HUES6 (cell line): ENCODE data around the gene BROX.
"Not testable (repeated sequence)": the region's sequence is repeated elsewhere in the genome, so short reads cannot be mapped to it uniquely, and the experiment has no call there.

Experiments used
- H3K27ac ChIP-seq: 2 replicates; pipeline ENCODE4 v1.7.0; 2013; ENCODE audit warnings: low read depth, mild to moderate bottlenecking, low read length, inconsistent platforms
- H3K27me3 ChIP-seq: 2 replicates; pipeline ENCODE4 v1.6.1; 2013; ENCODE audit warnings: low read length; ENCODE audit not compliant: control insufficient read depth, insufficient read depth
- H3K36me3 ChIP-seq: 2 replicates; pipeline ENCODE4 v1.6.1; 2013; ENCODE audit warnings: low read length; ENCODE audit not compliant: control insufficient read depth, insufficient read depth
- H3K4me1 ChIP-seq: 2 replicates; pipeline ENCODE4 v1.6.1; 2013; ENCODE audit warnings: low read length; ENCODE audit not compliant: control insufficient read depth, insufficient read depth
- H3K4me3 ChIP-seq: 2 replicates; pipeline ENCODE4 v1.5.1; 2013; ENCODE audit warnings: low read depth, low read length
- H3K9ac ChIP-seq: one replicate; pipeline ENCODE4 v1.6.1; 2013; ENCODE audit warnings: mild to moderate bottlenecking, low read length
- H3K9me3 ChIP-seq: 2 replicates; pipeline ENCODE4 v1.6.1; 2013; ENCODE audit warnings: low read depth, low read length; ENCODE audit not compliant: control insufficient read depth, insufficient read depth

The BROX gene

DNA sequence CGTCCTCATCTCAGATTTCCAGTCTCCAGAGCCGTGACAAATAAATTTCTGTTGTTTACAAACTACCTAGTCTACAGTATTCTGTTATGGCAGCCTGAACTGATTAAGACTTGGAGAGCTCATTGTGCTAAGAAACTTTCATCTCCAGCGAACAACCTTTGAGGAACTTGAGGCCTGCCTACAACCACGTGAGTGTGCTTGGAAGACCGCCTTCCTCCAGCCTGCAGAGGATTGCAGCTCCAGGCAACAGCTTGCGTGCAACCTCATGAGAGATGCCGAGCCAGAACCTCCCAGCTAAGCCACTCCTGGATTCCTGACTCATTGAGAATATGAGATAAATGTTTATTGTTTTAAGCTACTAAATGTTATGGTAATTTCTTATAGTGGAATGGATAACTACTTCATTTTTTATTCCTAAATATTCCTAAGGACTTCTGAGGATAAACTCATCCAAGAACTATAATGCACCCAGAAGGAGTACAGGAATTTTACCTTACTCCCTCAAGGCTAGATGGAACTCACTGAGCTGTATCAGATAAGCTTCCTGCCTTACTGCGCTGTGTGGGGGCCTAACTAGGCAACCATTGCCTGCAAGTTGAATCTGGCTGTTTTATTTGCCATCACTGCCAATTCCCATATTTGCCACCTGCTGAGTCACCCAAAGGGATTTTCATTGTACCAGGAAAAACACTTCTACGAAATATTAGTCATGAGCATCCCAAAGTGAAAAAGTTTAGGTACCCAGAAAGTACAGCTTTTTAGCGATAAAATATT is 42.2 kb downstream of the BROX start:
- Histone ChIP-seq H3K27me3 (no peaks in the 10 kb centered on the region), H3K36me3 (no peaks in the 10 kb centered on the region), H3K9ac (no peak overlapping the region), H3K27ac (no peak overlapping the region), H3K4me1 (no peaks in the 10 kb centered on the region), H3K9me3 (no peaks in the 10 kb centered on the region), H3K4me3 (no peak overlapping the region)

DNA sequence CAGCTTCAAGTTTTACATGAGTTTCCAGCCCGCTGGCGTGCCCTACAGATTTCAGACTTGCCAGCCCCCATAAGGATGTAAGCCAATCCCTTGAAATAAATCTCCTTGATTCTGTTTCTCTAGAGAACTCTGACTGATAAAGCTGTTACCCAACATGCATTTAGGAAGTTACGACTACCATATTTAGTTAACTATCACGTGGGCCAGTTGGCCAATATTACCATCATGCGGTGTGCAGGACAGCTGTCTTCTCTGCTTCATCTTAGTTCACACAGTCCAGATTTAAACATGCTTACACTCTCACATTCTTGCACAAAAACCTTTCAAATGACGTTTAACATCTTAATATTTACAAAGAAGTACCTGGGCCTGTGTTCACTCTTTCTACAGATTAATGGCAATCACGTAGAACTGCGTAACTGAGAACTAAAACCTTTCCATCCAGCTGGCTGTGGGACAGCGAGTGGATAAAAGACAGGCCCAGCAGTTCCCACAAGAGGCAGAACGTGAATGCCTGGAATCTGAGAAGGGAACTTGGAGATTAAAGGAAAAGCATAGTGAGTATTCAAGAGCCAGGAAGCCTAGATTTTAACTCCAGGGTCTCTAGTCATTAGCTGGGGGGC is 45.4 kb downstream of the BROX start:
- Histone ChIP-seq H3K9ac (no peak overlapping the region), H3K4me1 (no peaks in the 10 kb centered on the region), H3K4me3 (no peak overlapping the region), H3K27me3 (no peaks in the 10 kb centered on the region), H3K36me3 (no peaks in the 10 kb centered on the region), H3K9me3 (no peaks in the 10 kb centered on the region), H3K27ac (no peak overlapping the region)

DNA sequence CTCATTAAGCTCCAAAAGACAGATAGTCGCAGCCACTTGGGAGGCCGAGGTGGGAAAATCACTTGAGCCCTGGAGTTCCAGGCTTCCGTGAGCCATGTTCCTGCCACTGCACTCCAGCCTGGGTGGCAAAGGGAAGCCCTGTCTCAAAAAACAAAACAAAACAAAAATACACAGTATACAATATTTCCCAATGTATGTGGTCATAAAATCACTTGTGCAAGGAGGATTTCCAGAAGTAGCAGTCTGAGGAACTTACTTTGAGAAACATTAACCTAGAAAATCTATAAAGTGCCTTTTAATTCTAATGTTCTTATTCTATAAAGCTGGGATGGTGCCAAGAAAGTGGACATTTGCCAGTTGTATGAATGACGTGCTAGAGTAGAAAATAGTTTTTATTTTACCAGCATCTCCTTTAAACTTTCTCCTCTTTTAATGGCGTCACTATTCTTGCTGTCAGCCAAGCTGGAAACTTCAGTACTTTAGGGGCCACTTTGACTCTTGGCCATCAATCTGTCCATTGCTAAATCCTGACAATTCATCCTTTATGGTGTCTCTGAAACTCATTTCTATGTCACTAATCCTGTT is 47.2 kb downstream of the BROX start:
- no peak overlapping the region for H3K9ac ChIP-seq
- H3K4me1 ChIP-seq: no peaks in the 10 kb centered on the region
- H3K36me3 ChIP-seq: no peaks in the 10 kb centered on the region
- H3K9me3 ChIP-seq: no peaks in the 10 kb centered on the region
- no peak overlapping the region for H3K27ac ChIP-seq
- H3K27me3 ChIP-seq: no peaks in the 10 kb centered on the region
- H3K4me3 ChIP-seq: no peak overlapping the region

DNA sequence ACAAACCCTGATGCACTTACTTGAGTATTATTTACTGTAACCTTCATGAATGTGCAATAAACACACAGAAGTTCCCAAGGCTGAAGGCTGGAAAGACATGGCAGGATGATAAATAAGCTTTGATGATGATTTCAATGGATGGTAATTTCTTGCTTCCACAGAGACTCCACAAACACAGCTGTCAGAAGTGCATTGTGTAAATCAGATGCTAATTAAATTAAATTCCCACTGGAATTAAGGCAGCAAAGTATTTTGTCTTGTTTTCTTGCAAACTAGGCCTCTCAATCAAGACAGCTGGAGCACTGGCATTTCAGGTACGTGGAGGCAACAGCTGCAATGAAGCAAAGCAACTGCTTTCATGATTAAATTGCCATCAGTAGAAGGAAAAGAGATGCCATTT is 48.7 kb downstream of the BROX start:
- no peaks in the 10 kb centered on the region for H3K4me1 ChIP-seq
- no peak overlapping the region for H3K27ac ChIP-seq
- no peaks in the 10 kb centered on the region for H3K9me3 ChIP-seq
- no peak overlapping the region for H3K4me3 ChIP-seq
- no peak overlapping the region for H3K9ac ChIP-seq
- H3K36me3 ChIP-seq: no peaks in the 10 kb centered on the region
- H3K27me3 ChIP-seq: no peaks in the 10 kb centered on the region

DNA sequence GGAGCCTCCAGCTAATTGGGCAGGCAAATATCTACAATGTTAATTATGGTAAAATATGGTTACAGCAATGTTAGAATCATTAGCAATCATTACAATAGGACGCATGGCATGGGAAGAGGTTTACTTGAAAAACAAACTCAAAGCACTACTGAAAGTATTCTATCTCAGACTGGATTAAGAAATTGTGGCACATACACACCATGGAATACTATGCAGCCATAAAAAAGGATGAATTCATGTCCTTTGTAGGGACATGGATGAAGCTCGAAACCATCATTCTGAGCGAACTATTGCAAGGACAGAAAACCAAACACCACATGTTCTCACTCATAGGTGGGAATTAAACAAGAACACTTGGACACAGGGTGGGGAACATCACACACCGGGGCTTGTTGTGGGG is 49.8 kb downstream of the BROX start:
- not testable (repeated sequence) for H3K27me3 ChIP-seq, H3K9me3 ChIP-seq, H3K4me3 ChIP-seq

DNA sequence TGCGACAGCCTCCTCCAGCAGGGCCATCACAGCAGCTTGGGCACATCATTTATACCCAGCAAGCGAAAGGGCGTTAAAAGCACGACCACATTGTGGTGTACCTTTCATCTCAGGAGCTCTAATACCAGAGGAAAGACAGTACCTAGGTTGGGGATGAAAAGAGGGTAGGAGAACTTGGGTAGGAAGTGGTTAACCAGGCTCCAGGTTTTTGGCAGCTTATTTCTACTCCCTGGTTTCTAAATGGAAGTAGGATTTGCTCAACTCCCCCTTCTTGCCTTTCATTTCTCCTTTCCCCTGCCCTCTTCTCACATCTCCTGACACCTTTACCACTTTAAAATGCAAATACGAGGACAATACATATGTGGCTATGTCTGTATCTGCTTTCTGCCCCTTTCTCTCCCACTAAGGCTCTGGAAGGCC is 54.8 kb downstream of the BROX start:
- Histone ChIP-seq H3K4me1 (no peaks in the 10 kb centered on the region), H3K9ac (no peak overlapping the region), H3K27me3 (no peaks in the 10 kb centered on the region), H3K9me3 (peaks cover 25% of the 10 kb centered on the region), H3K4me3 (no peak overlapping the region), H3K36me3 (no peaks in the 10 kb centered on the region), H3K27ac (no peak overlapping the region)

More for the DNA sequence above, 49.8 kb downstream of the BROX start:
- H3K27ac ChIP-seq, H3K9ac ChIP-seq, H3K36me3 ChIP-seq, H3K4me1 ChIP-seq: not testable (repeated sequence)

DNA sequence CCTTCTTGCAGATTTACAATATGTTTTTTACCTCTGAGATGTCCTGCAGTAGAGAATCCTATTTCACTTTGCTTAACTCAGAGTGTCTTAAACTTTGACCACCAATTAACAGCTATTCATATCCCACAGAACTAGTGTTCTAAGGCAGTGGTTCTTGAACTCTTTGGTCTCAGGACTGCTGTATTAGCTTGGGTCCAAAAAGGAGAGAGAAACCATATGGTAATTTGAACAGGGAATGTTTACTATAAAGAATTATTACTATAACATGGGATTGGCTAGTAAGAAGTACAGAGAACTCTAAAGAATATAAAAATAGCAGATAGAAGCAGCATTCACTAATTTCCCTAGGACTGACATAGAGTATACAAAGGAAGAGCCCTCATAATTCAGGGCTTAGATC is 56.2 kb downstream of the BROX start:
- Histone ChIP-seq H3K9ac (no peak overlapping the region), H3K36me3 (no peaks in the 10 kb centered on the region), H3K4me3 (no peak overlapping the region), H3K4me1 (no peaks in the 10 kb centered on the region), H3K27ac (no peak overlapping the region), H3K9me3 (peaks cover 25% of the 10 kb centered on the region), H3K27me3 (no peaks in the 10 kb centered on the region)

DNA sequence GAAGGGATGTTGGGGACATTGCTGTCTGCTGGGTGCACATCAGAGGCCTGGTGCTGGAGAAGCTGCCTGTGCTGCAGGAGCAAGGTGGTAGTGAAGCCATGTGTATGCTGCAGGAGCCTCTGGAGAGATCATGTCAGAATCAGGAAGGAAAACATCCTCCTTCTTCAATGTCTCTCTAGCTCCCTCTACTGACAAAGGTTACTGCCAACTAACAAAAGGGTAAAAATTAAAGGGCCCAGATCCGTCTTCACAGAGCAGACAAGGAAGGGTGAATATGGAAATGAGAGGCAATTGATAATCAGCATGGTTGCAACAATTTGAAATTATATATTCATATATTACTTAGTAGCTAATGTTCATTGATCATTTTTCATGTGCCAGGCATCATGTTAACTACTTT is 56.8 kb downstream of the BROX start:
- Histone ChIP-seq H3K27ac (no peak overlapping the region), H3K9me3 (peaks cover 25% of the 10 kb centered on the region), H3K27me3 (no peaks in the 10 kb centered on the region), H3K36me3 (no peaks in the 10 kb centered on the region), H3K9ac (no peak overlapping the region), H3K4me3 (no peak overlapping the region), H3K4me1 (no peaks in the 10 kb centered on the region)

DNA sequence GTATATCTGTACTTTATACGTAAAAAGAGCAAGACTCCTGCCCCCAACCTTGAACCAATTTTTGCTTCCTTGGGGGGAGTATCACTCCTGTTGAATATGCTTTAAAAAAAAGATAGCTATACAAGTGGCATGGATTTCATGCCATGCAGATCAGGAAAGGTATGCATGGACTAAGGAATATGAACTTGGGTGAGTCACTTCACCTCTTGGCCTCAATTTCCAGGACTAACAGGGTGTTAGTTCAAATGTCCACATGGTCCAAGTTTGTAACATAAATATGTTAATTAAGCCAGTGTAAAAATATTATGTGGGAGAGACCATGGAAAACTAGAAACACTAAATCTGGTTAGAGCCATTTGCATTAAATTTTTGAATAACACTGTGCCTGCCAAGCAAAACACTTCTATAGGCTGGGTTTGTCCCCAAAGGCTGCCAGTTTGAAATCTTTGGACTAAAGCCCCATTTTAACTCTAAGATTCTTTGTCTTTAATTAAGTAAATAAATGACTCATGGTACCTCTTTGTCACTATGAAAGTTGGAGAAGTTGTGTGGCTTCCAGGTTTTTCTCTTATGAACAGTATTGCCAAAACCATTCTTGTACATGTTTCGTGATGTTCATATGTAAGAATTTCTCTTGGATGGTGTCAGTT is 57.7 kb downstream of the BROX start:
- Histone ChIP-seq H3K36me3 (no peaks in the 10 kb centered on the region), H3K27ac (no peak overlapping the region), H3K4me3 (no peak overlapping the region), H3K27me3 (no peaks in the 10 kb centered on the region), H3K9me3 (peaks cover 25% of the 10 kb centered on the region), H3K9ac (no peak overlapping the region), H3K4me1 (no peaks in the 10 kb centered on the region)

DNA sequence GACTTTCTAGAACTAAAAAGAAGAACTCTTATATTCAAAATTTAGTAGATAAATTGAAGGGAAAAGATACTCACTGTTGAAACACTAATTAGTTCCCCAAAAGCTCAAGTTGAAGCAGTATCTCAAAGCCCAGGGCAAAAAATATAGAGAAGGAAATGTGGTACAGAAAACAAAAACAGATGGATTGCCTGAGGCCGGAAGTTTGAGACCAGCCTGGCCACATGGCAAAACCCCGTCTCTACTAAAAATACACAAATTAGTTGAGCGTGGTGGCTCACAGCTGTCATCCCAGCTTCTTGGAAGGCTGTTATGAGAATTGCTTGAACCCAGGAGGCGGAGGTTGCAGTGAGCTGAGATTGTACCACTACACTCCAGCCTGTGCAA is 60.6 kb downstream of the BROX start:
- H3K4me3 ChIP-seq: no peak overlapping the region
- no peak overlapping the region for H3K27ac ChIP-seq
- no peaks in the 10 kb centered on the region for H3K4me1 ChIP-seq
- H3K27me3 ChIP-seq: no peaks in the 10 kb centered on the region
- H3K9me3 ChIP-seq: peaks cover 21% of the 10 kb centered on the region
- no peak overlapping the region for H3K9ac ChIP-seq
- no peaks in the 10 kb centered on the region for H3K36me3 ChIP-seq

DNA sequence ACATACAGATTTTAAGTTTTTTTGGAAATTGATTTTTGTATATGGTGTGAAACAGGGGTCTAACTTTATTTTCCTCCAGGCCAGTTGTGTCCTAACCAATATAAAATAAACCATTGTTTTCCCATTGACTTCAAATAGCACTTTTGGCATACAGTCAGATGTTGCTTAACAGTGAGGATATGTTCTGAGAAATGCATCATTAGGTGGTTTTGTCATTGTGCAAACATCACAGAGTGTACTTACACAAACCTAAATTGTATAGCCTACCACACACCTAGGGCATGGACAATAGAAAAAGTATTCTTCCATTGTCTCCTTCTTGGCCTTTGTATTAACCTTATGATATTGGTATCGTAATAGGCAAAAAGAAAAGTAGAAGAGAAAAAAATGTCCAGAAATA is 65.1 kb downstream of the BROX start:
- no peaks in the 10 kb centered on the region for H3K4me1 ChIP-seq
- no peak overlapping the region for H3K27ac ChIP-seq
- no peaks in the 10 kb centered on the region for H3K27me3 ChIP-seq
- no peaks in the 10 kb centered on the region for H3K9me3 ChIP-seq
- H3K4me3 ChIP-seq: no peak overlapping the region
- no peak overlapping the region for H3K9ac ChIP-seq
- H3K36me3 ChIP-seq: no peaks in the 10 kb centered on the region
